ENCODE results near the gene PTPN14. TPM values are rescaled to one million over a fixed set of nuclear protein-coding genes. Genes with fewer than 3 reads are reported as not detected.

Gene PTPN14
- total RNA-seq, 1 donor from 2014 or later: 3.2 TPM

- DNase-seq (ENCODE audit: low spot score) (no peak), ATAC-seq (no peak)
These were observed 18.1 kb upstream of the PTPN14 start for GRCh38 chr1:214569357-214570004.

- peak; percentile 44 for ATAC-seq
These were observed 16.9 kb upstream of the PTPN14 start for GRCh38 chr1:214568328-214568727.

GRCh38 chr1:214567481-214567980, 16.1 kb upstream of the PTPN14 start:
- DNase-seq (ENCODE audit: low spot score) (no peak), ATAC-seq (no peak)

More at GRCh38 chr1:214568328-214568727, 16.9 kb upstream of the PTPN14 start:
- no peak for DNase-seq (ENCODE audit: low spot score)

GRCh38 chr1:214566158-214567104, 15.0 kb upstream of the PTPN14 start:
- no peak for DNase-seq (ENCODE audit: low spot score)

GRCh38 chr1:214565310-214565709, 13.9 kb upstream of the PTPN14 start:
- ATAC-seq (no peak), DNase-seq (ENCODE audit: low spot score) (no peak)

More at GRCh38 chr1:214566158-214567104, 15.0 kb upstream of the PTPN14 start:
- no peak for ATAC-seq

- DNase-seq (ENCODE audit: low spot score): no peak
- ATAC-seq: no peak
These were observed 12.5 kb upstream of the PTPN14 start for GRCh38 chr1:214563881-214564280.

- DNase-seq (ENCODE audit: low spot score) (no peak), ATAC-seq (no peak)
These were observed 6.7 kb upstream of the PTPN14 start for GRCh38 chr1:214557952-214558735.

- ATAC-seq: no peak
- DNase-seq (ENCODE audit: low spot score): no peak
These were observed 1.8 kb upstream of the PTPN14 start for GRCh38 chr1:214553142-214553710.

GRCh38 chr1:214552174-214552608, 789 bp upstream of the PTPN14 start:
- ATAC-seq: peak; percentile 27
- DNase-seq (ENCODE audit: low spot score): no peak

- ATAC-seq: peak; percentile 33
- DNase-seq (ENCODE audit: low spot score): peak; percentile 47
These were observed 456 bp downstream of the PTPN14 start for GRCh38 chr1:214550857-214551435.

- DNase-seq (ENCODE audit: low spot score) (no peak), ATAC-seq (no peak)
These were observed 1.2 kb downstream of the PTPN14 start for GRCh38 chr1:214550013-214550856.

- ATAC-seq: no peak
- DNase-seq (ENCODE audit: low spot score): no peak
These were observed 1.8 kb downstream of the PTPN14 start for GRCh38 chr1:214549604-214550003.

GRCh38 chr1:214548988-214549387, 2.4 kb downstream of the PTPN14 start:
- DNase-seq (ENCODE audit: low spot score): no peak
- ATAC-seq: no peak

GRCh38 chr1:214548271-214548670, 3.1 kb downstream of the PTPN14 start:
- no peak for DNase-seq (ENCODE audit: low spot score)
- no peak for ATAC-seq

- no peak for ATAC-seq
- no peak for DNase-seq (ENCODE audit: low spot score)
These were observed 3.7 kb downstream of the PTPN14 start for GRCh38 chr1:214547747-214548146.

- no peak for DNase-seq (ENCODE audit: low spot score)
- ATAC-seq: no peak
These were observed 4.3 kb downstream of the PTPN14 start for GRCh38 chr1:214546886-214547641.

- ATAC-seq: no peak
- DNase-seq (ENCODE audit: low spot score): no peak
These were observed 5.3 kb downstream of the PTPN14 start for GRCh38 chr1:214546084-214546483.

- ATAC-seq (no peak), DNase-seq (ENCODE audit: low spot score) (no peak)
These were observed 6.1 kb downstream of the PTPN14 start for GRCh38 chr1:214545293-214545692.

- ATAC-seq (no peak), DNase-seq (ENCODE audit: low spot score) (no peak)
These were observed 6.6 kb downstream of the PTPN14 start for GRCh38 chr1:214544791-214545190.

Data from left lobe of liver (tissue), 2 donors.